IPS DF 4.7 (cell line): ENCODE measurements around the gene NTMT1.

ENCODE experiments used
- DNase-seq: peaks from one replicate; pipeline ENCODE4 v3.0.0-alpha.2; 2013; ENCODE audit warnings: low spot score; ENCODE audit errors: extremely low read depth

Gene NTMT1

DNA sequence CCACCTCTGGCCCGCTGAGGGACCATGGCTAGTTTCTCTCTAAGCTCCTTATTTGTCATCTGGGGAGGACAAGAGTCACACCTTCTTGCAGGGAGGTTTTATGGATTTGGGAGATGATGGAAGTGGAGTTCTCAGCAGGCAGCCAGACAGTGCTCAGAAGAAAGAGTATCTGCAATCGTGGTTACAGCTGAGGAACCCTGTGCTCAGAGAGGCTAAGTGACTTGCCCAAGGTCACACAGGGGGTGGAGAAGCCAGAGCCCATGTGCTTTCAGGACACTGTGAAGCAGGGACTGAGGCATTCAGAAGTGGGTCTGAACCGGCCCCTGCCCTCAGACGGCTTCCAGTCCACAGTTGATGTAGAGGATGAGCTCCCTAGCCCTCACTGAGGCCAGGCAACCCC lies 50.3 kb downstream of the NTMT1 start:
- DNase-seq: no peak

DNA sequence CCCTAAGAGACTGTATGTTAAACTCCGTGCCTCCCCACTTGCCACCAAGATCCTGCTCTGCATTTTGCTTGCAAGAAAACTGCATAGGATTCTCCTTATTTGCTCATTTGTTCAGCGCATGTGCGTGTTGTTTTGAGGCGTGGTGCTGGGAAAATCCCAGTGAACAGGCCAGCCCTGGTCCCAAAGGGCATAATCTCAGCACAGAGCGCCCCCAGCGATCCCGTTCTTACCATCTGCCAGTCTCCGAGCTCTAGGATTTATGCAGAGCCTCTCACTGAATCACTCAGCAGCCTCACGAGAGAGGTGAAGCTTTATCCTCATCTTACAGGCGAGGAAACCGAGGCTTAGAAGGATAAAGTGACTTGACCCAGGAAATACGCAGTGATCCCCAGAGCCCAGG lies 51.0 kb downstream of the NTMT1 start:
- no peak for DNase-seq

GRCh38 chr9:129677456-129677855 lies 51.5 kb downstream of the NTMT1 start:
- no peak for DNase-seq

- DNase-seq: no peak
Measured at GRCh38 chr9:129678844-129679243, 52.9 kb downstream of the NTMT1 start.

DNA sequence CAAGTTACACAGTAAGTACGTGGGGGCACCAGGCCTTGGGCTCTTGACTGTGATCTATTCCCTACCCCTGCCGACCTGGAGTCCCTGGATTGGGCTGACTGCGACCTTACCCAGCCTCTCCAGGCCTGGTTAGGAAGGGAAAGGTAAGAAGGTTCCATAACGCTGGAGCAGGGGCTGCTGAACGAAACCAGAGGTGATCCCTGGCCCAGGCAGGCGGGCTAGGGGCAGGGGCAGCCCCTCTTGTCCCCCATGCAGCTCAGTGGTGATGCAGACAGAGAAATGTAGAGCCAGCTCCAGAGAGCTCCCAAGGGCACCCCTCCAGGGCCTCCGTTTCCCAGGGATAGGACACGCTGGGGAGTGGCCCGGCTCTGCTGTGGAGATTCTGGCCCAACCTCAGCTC lies 53.6 kb downstream of the NTMT1 start:
- no peak for DNase-seq

- no peak for DNase-seq
Measured at GRCh38 chr9:129681924-129682323, 56.0 kb downstream of the NTMT1 start.

- DNase-seq: no peak
Measured at GRCh38 chr9:129682381-129682780, 56.4 kb downstream of the NTMT1 start.

DNA sequence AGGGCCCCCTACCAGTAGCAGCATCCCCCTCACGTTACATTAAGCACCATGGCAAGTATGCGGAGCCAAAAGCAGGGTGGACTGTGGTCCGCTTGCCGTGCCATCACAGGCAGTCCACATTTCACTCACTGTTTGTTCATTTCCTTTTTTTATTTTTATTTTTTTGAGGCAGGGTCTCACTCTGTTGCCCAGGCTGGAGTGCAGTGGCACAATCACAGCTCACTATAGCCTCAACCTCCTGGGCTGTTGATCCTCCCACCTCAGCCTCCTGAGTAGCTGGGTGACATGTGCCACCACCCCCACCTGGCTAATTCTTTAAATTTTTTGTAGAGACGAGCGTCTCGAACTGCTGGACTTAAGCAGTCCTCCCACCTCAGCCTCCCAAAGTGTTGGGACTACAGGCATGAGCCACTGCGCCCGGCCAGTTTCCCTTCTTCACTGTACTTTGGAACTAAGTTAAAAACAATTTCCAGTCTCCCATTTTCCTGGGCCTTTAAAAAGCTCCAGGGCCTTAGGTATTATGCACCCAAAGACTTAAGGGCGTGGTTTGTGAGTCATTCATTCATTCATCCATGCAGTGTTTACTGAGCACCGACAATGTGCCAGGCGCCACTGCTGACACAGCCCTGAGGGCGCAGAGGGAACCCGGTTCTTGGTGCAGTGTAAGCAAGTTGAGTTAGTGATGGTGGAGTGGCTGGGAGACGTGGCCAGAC lies 59.4 kb downstream of the NTMT1 start:
- no peak for DNase-seq
